GM19438 (cell line): Measurements from ENCODE around the gene SLFN11.
"Not testable (repeated sequence)": the region's sequence is repeated elsewhere in the genome, so short reads cannot be mapped to it uniquely, and the experiment has no call there.

Experiments
- ATAC-seq: cut with Tn5 transposase; IDR thresholded peaks from one replicate; pipeline ENCODE4 v1.9.1; 2021; ENCODE audit warnings: low read depth; ENCODE audit not compliant: unreplicated experiment

Gene SLFN11

DNA sequence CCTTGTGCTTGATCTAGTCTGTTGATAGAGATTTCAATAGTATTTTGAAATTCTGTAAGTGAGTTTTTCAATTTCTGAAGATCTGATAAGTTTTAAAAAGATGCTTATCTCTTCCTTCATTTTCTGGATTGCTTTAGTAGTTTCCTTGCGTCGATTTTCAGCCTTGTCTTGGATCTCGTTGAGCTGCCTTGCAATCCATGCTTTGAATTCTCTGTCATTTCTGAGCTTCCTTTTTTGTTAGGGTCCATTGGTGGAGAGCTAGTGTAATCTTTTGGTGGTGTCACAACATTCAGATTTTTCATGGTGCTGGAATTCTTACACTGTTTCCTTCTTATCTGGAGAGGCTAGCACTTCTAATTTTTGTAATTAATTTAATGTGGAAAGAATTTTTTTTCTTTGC is 61.1 kb downstream of the SLFN11 start:
- no peak for ATAC-seq

DNA sequence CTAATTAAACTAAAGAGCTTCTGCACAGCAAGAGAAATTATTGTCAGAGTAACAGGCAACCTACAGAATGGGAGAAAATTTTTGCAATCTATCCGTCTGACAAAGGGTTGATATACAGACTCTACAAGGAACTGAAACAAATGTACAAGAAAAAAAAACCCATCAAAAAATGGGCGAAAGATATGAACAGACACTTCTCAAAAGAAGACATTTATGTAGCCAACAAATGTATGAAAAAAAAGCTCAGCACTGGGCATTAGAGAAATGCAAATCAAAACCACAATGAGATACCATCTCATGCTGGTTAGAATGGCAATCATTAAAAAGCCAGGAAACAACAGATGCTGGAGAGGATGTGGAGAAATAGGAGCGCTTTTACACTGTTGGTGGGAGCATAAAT is 64.1 kb downstream of the SLFN11 start:
- not testable (repeated sequence) for ATAC-seq
